GM18909 (cell line): ENCODE data around the gene PLEKHA5.

Source experiments
- ATAC-seq: cut with Tn5 transposase; IDR thresholded peaks from one replicate; pipeline ENCODE4 v1.9.1; 2021; ENCODE audit warnings: mild to moderate bottlenecking; ENCODE audit not compliant: unreplicated experiment, poor library complexity

Gene PLEKHA5

GRCh38 chr12:19129122-19129485 lies 429 bp upstream of the PLEKHA5 start:
- no peak for ATAC-seq

- ATAC-seq, result no peak
These were observed 891 bp downstream of the PLEKHA5 start for GRCh38 chr12:19130224-19131024.

GRCh38 chr12:19131025-19131444 lies 1.5 kb downstream of the PLEKHA5 start:
- ATAC-seq, result no peak

GRCh38 chr12:19138551-19138950 lies 9.0 kb downstream of the PLEKHA5 start:
- no peak for ATAC-seq

GRCh38 chr12:19138956-19139355 lies 9.4 kb downstream of the PLEKHA5 start:
- no peak for ATAC-seq

GRCh38 chr12:19139615-19140194 lies 10.2 kb downstream of the PLEKHA5 start:
- ATAC-seq, result no peak

- ATAC-seq, result no peak
These were observed 11.1 kb downstream of the PLEKHA5 start for GRCh38 chr12:19140381-19141236.

GRCh38 chr12:19142499-19142898 lies 13.0 kb downstream of the PLEKHA5 start:
- ATAC-seq, result no peak

- no peak for ATAC-seq
These were observed 14.8 kb downstream of the PLEKHA5 start for GRCh38 chr12:19144287-19144686.

GRCh38 chr12:19144985-19145384 lies 15.5 kb downstream of the PLEKHA5 start:
- no peak for ATAC-seq

- peak; percentile 80 for ATAC-seq
These were observed 19.3 kb downstream of the PLEKHA5 start for GRCh38 chr12:19148860-19149259.

- no peak for ATAC-seq
These were observed 20.9 kb downstream of the PLEKHA5 start for GRCh38 chr12:19150273-19150900.

GRCh38 chr12:19151298-19151697 lies 21.8 kb downstream of the PLEKHA5 start:
- ATAC-seq, result no peak

GRCh38 chr12:19153396-19153795 lies 23.9 kb downstream of the PLEKHA5 start:
- ATAC-seq, result no peak

- no peak for ATAC-seq
These were observed 25.2 kb downstream of the PLEKHA5 start for GRCh38 chr12:19154686-19155085.

- no peak for ATAC-seq
These were observed 26.6 kb downstream of the PLEKHA5 start for GRCh38 chr12:19155981-19156734.

GRCh38 chr12:19158923-19159322 lies 29.4 kb downstream of the PLEKHA5 start:
- no peak for ATAC-seq

GRCh38 chr12:19161216-19161615 lies 31.7 kb downstream of the PLEKHA5 start:
- ATAC-seq, result no peak

GRCh38 chr12:19165451-19165850 lies 35.9 kb downstream of the PLEKHA5 start:
- ATAC-seq, result no peak

- ATAC-seq, result no peak
These were observed 36.9 kb downstream of the PLEKHA5 start for GRCh38 chr12:19166387-19166786.
